Nephron progenitor cell (in vitro differentiated cells): ENCODE measurements around the gene ANKRD61.
A peak's percentile ranks its signal among the peaks of the same experiment; 100 is the strongest.

Source experiments
- DNase-seq: peaks from one replicate; pipeline ENCODE4 v3.0.0; 2021
- H3K27ac Mint-ChIP-seq: 2 replicates; pipeline ENCODE4 v1.8.0; 2021; ENCODE audit warnings: mild to moderate bottlenecking, moderate library complexity, mixed read lengths
- H3K27me3 Mint-ChIP-seq: 2 replicates; pipeline ENCODE4 v1.8.0; 2021; ENCODE audit warnings: mild to moderate bottlenecking, low read depth, mixed read lengths; ENCODE audit not compliant: poor library complexity
- H3K36me3 Mint-ChIP-seq: 2 replicates; pipeline ENCODE4 v1.8.0; 2021; ENCODE audit warnings: low read depth, mixed read lengths
- H3K4me1 Mint-ChIP-seq: 2 replicates; pipeline ENCODE4 v1.8.0; 2021; ENCODE audit warnings: mixed read lengths
- H3K4me3 Mint-ChIP-seq: 2 replicates; pipeline ENCODE4 v1.8.0; 2021; ENCODE audit warnings: mild to moderate bottlenecking, moderate library complexity, mixed read lengths
- H3K9me3 Mint-ChIP-seq: 2 replicates; pipeline ENCODE4 v1.8.0; 2021; ENCODE audit warnings: mild to moderate bottlenecking, moderate library complexity, mixed read lengths
- CTCF ChIP-seq: fragments of 200-600 bp; sonication (generic); IDR thresholded peaks from 2 replicates; pipeline ENCODE4 v1.5.0; 2021; ENCODE audit warnings: antibody characterized with exemption

Gene ANKRD61

GRCh38 chr7:6028563-6028962 is 2.6 kb upstream of the ANKRD61 start:
- no peak for DNase-seq
- peaks cover 2% of the 10 kb centered on the region for H3K27me3 Mint-ChIP-seq
- peaks cover 80% of the 10 kb centered on the region for H3K36me3 Mint-ChIP-seq

GRCh38 chr7:6031567-6031966 is 391 bp downstream of the ANKRD61 start:
- H3K36me3 Mint-ChIP-seq: peaks cover 84% of the 10 kb centered on the region
- peaks cover 5% of the 10 kb centered on the region for H3K4me1 Mint-ChIP-seq
- H3K4me3 Mint-ChIP-seq: no peak overlapping the region
- TF ChIP-seq CTCF: no peak
- peak overlapping the region; percentile 21 for H3K27ac Mint-ChIP-seq
- no peaks in the 10 kb centered on the region for H3K27me3 Mint-ChIP-seq
- no peaks in the 10 kb centered on the region for H3K9me3 Mint-ChIP-seq
- DNase-seq: no peak

More at GRCh38 chr7:6028563-6028962, 2.6 kb upstream of the ANKRD61 start:
- no peak overlapping the region for H3K4me3 Mint-ChIP-seq
- H3K4me1 Mint-ChIP-seq: peaks cover 5% of the 10 kb centered on the region
- H3K27ac Mint-ChIP-seq: no peak overlapping the region
- no peak for TF ChIP-seq CTCF
- H3K9me3 Mint-ChIP-seq: no peaks in the 10 kb centered on the region

- Mint-ChIP-seq H3K27ac (no peak overlapping the region), H3K27me3 (no peaks in the 10 kb centered on the region), H3K4me3 (no peak overlapping the region), H3K4me1 (peaks cover 5% of the 10 kb centered on the region), H3K36me3 (peaks cover 84% of the 10 kb centered on the region), H3K9me3 (no peaks in the 10 kb centered on the region)
- no peak for DNase-seq
- no peak for TF ChIP-seq CTCF
Observed at GRCh38 chr7:6032167-6032566, 991 bp downstream of the ANKRD61 start.

GRCh38 chr7:6032641-6033040 is 1.5 kb downstream of the ANKRD61 start:
- H3K4me3 Mint-ChIP-seq: no peak overlapping the region
- no peak for DNase-seq
- no peaks in the 10 kb centered on the region for H3K27me3 Mint-ChIP-seq
- no peak for TF ChIP-seq CTCF
- H3K4me1 Mint-ChIP-seq: peaks cover 5% of the 10 kb centered on the region
- no peak overlapping the region for H3K27ac Mint-ChIP-seq
- H3K9me3 Mint-ChIP-seq: no peaks in the 10 kb centered on the region
- peaks cover 83% of the 10 kb centered on the region for H3K36me3 Mint-ChIP-seq

- H3K4me3 Mint-ChIP-seq: no peak overlapping the region
- H3K9me3 Mint-ChIP-seq: no peaks in the 10 kb centered on the region
- no peak for DNase-seq
- H3K4me1 Mint-ChIP-seq: peaks cover 5% of the 10 kb centered on the region
- H3K27me3 Mint-ChIP-seq: no peaks in the 10 kb centered on the region
- H3K36me3 Mint-ChIP-seq: peaks cover 76% of the 10 kb centered on the region
- TF ChIP-seq CTCF: no peak
- no peak overlapping the region for H3K27ac Mint-ChIP-seq
Observed at GRCh38 chr7:6035165-6035564, 4.0 kb downstream of the ANKRD61 start.

GRCh38 chr7:6035686-6036085 is 4.5 kb downstream of the ANKRD61 start:
- no peak for TF ChIP-seq CTCF
- no peaks in the 10 kb centered on the region for H3K9me3 Mint-ChIP-seq
- H3K4me1 Mint-ChIP-seq: peaks cover 2% of the 10 kb centered on the region
- H3K27me3 Mint-ChIP-seq: no peaks in the 10 kb centered on the region
- peaks cover 76% of the 10 kb centered on the region for H3K36me3 Mint-ChIP-seq
- no peak overlapping the region for H3K4me3 Mint-ChIP-seq
- no peak for DNase-seq
- H3K27ac Mint-ChIP-seq: no peak overlapping the region
